ENCODE measurements around the gene KIRREL2. TPM values are rescaled to one million over a fixed set of nuclear protein-coding genes. Genes with fewer than 3 reads are reported as not detected.

The KIRREL2 gene
- total RNA-seq, 4 donors from 2014 or later, result not detected

- Histone ChIP-seq H3K27me3 (peaks cover 20% of the 10 kb centered on the region), H3K4me1 (no peaks in the 10 kb centered on the region), H3K27ac (no peak overlapping the region), H3K4me3 (no peak overlapping the region), H3K36me3 (no peaks in the 10 kb centered on the region), H3K9me3 (no peaks in the 10 kb centered on the region)
- TF ChIP-seq POLR2A (IDR thresholded peaks at IDR 0.05) (no peak), POLR2AphosphoS5 (IDR thresholded peaks at IDR 0.05) (no peak), EP300 (IDR thresholded peaks at IDR 0.05; ENCODE audit: low read depth) (no peak)
- TF ChIP-seq, protein P1, sequence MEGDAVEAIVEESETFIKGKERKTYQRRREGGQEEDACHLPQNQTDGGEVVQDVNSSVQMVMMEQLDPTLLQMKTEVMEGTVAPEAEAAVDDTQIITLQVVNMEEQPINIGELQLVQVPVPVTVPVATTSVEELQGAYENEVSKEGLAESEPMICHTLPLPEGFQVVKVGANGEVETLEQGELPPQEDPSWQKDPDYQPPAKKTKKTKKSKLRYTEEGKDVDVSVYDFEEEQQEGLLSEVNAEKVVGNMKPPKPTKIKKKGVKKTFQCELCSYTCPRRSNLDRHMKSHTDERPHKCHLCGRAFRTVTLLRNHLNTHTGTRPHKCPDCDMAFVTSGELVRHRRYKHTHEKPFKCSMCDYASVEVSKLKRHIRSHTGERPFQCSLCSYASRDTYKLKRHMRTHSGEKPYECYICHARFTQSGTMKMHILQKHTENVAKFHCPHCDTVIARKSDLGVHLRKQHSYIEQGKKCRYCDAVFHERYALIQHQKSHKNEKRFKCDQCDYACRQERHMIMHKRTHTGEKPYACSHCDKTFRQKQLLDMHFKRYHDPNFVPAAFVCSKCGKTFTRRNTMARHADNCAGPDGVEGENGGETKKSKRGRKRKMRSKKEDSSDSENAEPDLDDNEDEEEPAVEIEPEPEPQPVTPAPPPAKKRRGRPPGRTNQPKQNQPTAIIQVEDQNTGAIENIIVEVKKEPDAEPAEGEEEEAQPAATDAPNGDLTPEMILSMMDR (IDR thresholded peaks at IDR 0.05), result no peak
- intact Hi-C loops (cut with DNase I; ENCODE audit: low total_unique reads) (no loop called here), in situ Hi-C loops (cut with MboI; ENCODE audit: low pct_ligation_motif_present in 1 of 4, low pct_unique_long_range_greater_than_20kb in 1 of 4, low sequenced_read_pairs in 3 of 4) (no loop called here)
- WGBS, 2 donors (ENCODE audit: low coverage in 1 of 2), result 82 to 92% methylated on average over 5 to 11 of the region's 11 CpGs
- no peak for DNase-seq
These were observed 43.4 kb upstream of the KIRREL2 start for GRCh38 chr19:35813043-35813890.

- no peaks in the 10 kb centered on the region for H3K36me3 ChIP-seq
- in situ Hi-C loops (cut with MboI; ENCODE audit: low pct_ligation_motif_present in 1 of 4, low pct_unique_long_range_greater_than_20kb in 1 of 4, low sequenced_read_pairs in 3 of 4) (no loop called here), intact Hi-C loops (cut with DNase I; ENCODE audit: low total_unique reads) (no loop called here)
- DNase-seq, result no peak
- no peaks in the 10 kb centered on the region for H3K4me1 ChIP-seq
- H3K27me3 ChIP-seq, result peaks cover 32% of the 10 kb centered on the region
- 26% methylated on average over 6 of the region's 6 CpGs; no CpG with 5 or more reads in 1 of the 2 donors for WGBS, 2 donors (ENCODE audit: low coverage in 1 of 2)
- no peak overlapping the region for H3K4me3 ChIP-seq
- no peaks in the 10 kb centered on the region for H3K9me3 ChIP-seq
- no peak for TF ChIP-seq POLR2AphosphoS5 (IDR thresholded peaks at IDR 0.05)
- TF ChIP-seq EP300 (IDR thresholded peaks at IDR 0.05; ENCODE audit: low read depth), result no peak
- TF ChIP-seq POLR2A (IDR thresholded peaks at IDR 0.05), result no peak
- TF ChIP-seq, protein P1 (IDR thresholded peaks at IDR 0.05), result no peak
- no peak overlapping the region for H3K27ac ChIP-seq
These were observed 40.4 kb upstream of the KIRREL2 start for GRCh38 chr19:35816262-35816661.

- in situ Hi-C loops (cut with MboI; ENCODE audit: low pct_ligation_motif_present in 1 of 4, low pct_unique_long_range_greater_than_20kb in 1 of 4, low sequenced_read_pairs in 3 of 4), result no loop called here
- H3K27me3 ChIP-seq, result peaks cover 32% of the 10 kb centered on the region
These were observed 39.9 kb upstream of the KIRREL2 start for GRCh38 chr19:35816846-35817245.

GRCh38 chr19:35818445-35818844 lies 38.3 kb upstream of the KIRREL2 start:
- no peak for DNase-seq
- in situ Hi-C loops (cut with MboI; ENCODE audit: low pct_ligation_motif_present in 1 of 4, low pct_unique_long_range_greater_than_20kb in 1 of 4, low sequenced_read_pairs in 3 of 4) (no loop called here), intact Hi-C loops (cut with DNase I; ENCODE audit: low total_unique reads) (no loop called here)
- 46 to 64% methylated on average over 2 to 3 of the region's 3 CpGs for WGBS, 2 donors (ENCODE audit: low coverage in 1 of 2)
- H3K27me3 ChIP-seq, result peaks cover 32% of the 10 kb centered on the region
- H3K4me3 ChIP-seq, result no peak overlapping the region
- TF ChIP-seq, protein P1 (IDR thresholded peaks at IDR 0.05), result no peak
- no peak for TF ChIP-seq EP300 (IDR thresholded peaks at IDR 0.05; ENCODE audit: low read depth)
- TF ChIP-seq POLR2A (IDR thresholded peaks at IDR 0.05), result no peak
- no peak for TF ChIP-seq POLR2AphosphoS5 (IDR thresholded peaks at IDR 0.05)
- H3K27ac ChIP-seq, result no peak overlapping the region
- no peaks in the 10 kb centered on the region for H3K36me3 ChIP-seq
- no peaks in the 10 kb centered on the region for H3K9me3 ChIP-seq
- no peaks in the 10 kb centered on the region for H3K4me1 ChIP-seq

More at GRCh38 chr19:35816846-35817245, 39.9 kb upstream of the KIRREL2 start:
- TF ChIP-seq POLR2AphosphoS5 (IDR thresholded peaks at IDR 0.05), result no peak
- TF ChIP-seq, protein P1 (IDR thresholded peaks at IDR 0.05), result no peak
- TF ChIP-seq EP300 (IDR thresholded peaks at IDR 0.05; ENCODE audit: low read depth), result no peak
- no peak for TF ChIP-seq POLR2A (IDR thresholded peaks at IDR 0.05)
- H3K9me3 ChIP-seq, result no peaks in the 10 kb centered on the region
- WGBS, 2 donors (ENCODE audit: low coverage in 1 of 2), result 79 to 84% methylated on average over 3 to 9 of the region's 9 CpGs
- DNase-seq, result no peak
- no peaks in the 10 kb centered on the region for H3K36me3 ChIP-seq
- no peak overlapping the region for H3K4me3 ChIP-seq
- no peaks in the 10 kb centered on the region for H3K4me1 ChIP-seq
- intact Hi-C loops (cut with DNase I; ENCODE audit: low total_unique reads), result no loop called here
- H3K27ac ChIP-seq, result no peak overlapping the region

All from transverse colon (tissue), 4 donors.